NT2/D1 (cell line): ENCODE results near the gene KIF14.

Experiments
- DNase-seq: peaks from one replicate; pipeline ENCODE4 v3.0.0-alpha.2; 2011; ENCODE audit warnings: low read depth, low spot score
- H3K27me3 ChIP-seq: 2 replicates; pipeline ENCODE4 v1.6.0; 2011; ENCODE audit warnings: mild to moderate bottlenecking; ENCODE audit not compliant: insufficient read length, insufficient read depth
- H3K36me3 ChIP-seq: 2 replicates; pipeline ENCODE4 v1.6.1; 2011; ENCODE audit warnings: mild to moderate bottlenecking, low read length, mixed read lengths; ENCODE audit not compliant: insufficient read depth, insufficient read length
- H3K4me1 ChIP-seq: 2 replicates; pipeline ENCODE4 v1.5.1; 2011; ENCODE audit not compliant: insufficient read depth, insufficient read length
- H3K4me3 ChIP-seq: 2 replicates; pipeline ENCODE4 v1.5.1; 2011; ENCODE audit warnings: low read depth; ENCODE audit not compliant: insufficient read length
- H3K9ac ChIP-seq: 2 replicates; pipeline ENCODE4 v1.6.0; 2011; ENCODE audit warnings: low read depth; ENCODE audit not compliant: insufficient read length
- H3K9me3 ChIP-seq: 2 replicates; pipeline ENCODE4 v1.5.1; 2011; ENCODE audit warnings: mild to moderate bottlenecking, low read length; ENCODE audit not compliant: insufficient read depth
- SUZ12 ChIP-seq: IDR thresholded peaks from 2 replicates; pipeline ENCODE4 v1.6.1; 2011; ENCODE audit not compliant: insufficient read length, insufficient read depth; ENCODE audit errors: extremely low read depth
- YY1 ChIP-seq: IDR thresholded peaks from 2 replicates; pipeline ENCODE4 v1.6.1; 2011; ENCODE audit not compliant: insufficient read length, insufficient read depth
- ZNF274 ChIP-seq: IDR thresholded peaks from 2 replicates; pipeline ENCODE4 v1.6.1; 2011; ENCODE audit warnings: mild to moderate bottlenecking, low read depth, low read length

KIF14 gene

GRCh38 chr1:200660719-200661118, 40.2 kb upstream of the KIF14 start:
- Histone ChIP-seq H3K9me3 (no peaks in the 10 kb centered on the region), H3K36me3 (peaks cover 75% of the 10 kb centered on the region), H3K9ac (no peak overlapping the region), H3K4me1 (no peaks in the 10 kb centered on the region), H3K4me3 (no peak overlapping the region), H3K27me3 (no peaks in the 10 kb centered on the region)
- TF ChIP-seq ZNF274: no peak
- no peak for TF ChIP-seq YY1
- TF ChIP-seq SUZ12: no peak
- DNase-seq: no peak

GRCh38 chr1:200659269-200659668, 38.7 kb upstream of the KIF14 start:
- no peaks in the 10 kb centered on the region for H3K27me3 ChIP-seq
- H3K4me3 ChIP-seq: no peak overlapping the region
- no peak for TF ChIP-seq YY1
- TF ChIP-seq SUZ12: no peak
- TF ChIP-seq ZNF274: no peak
- H3K9ac ChIP-seq: no peak overlapping the region
- peaks cover 63% of the 10 kb centered on the region for H3K36me3 ChIP-seq
- H3K9me3 ChIP-seq: no peaks in the 10 kb centered on the region
- peaks cover 3% of the 10 kb centered on the region for H3K4me1 ChIP-seq
- peak; percentile 39 for DNase-seq

DNA sequence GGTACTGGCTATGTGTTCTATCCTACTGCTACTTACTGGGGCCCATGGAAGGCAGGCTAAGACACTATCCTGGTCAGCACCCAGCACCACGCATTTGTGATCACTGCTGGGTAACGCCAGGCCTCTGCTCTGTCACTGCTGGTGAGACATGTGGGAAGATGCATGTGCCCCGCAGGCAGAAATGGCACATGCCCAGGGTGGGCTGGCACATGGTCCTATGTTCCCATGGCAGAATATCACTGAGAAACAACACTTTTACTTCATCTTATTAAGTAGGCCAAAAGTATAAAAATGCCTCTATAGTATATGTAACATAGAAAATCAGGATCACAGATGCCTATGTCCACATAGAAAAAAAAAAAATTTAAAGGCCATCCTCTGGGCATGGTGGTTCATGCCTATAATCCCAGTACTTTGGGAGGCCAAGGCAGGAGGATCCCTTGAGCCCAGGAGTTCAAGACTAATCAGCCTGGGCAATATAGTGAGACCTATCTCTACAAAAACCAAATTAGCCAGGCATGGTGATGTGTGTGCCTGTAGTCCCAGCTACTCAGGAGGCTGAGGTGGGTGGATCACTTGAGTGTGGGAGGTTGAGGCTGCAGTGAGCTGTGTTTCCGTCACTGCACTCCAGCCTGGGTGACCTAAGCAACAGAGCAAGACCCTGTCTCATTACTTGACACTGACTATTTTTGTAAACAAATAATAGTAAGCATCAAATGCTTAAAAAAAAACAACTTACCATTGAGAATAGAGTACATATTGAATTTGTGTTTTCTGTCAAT, 37.7 kb upstream of the KIF14 start:
- Histone ChIP-seq H3K36me3 (peaks cover 58% of the 10 kb centered on the region), H3K9me3 (no peaks in the 10 kb centered on the region), H3K4me3 (no peak overlapping the region), H3K27me3 (no peaks in the 10 kb centered on the region), H3K4me1 (peaks cover 3% of the 10 kb centered on the region), H3K9ac (no peak overlapping the region)
- no peak for TF ChIP-seq SUZ12
- TF ChIP-seq YY1: no peak
- no peak for TF ChIP-seq ZNF274
- DNase-seq: no peak

- H3K27me3 ChIP-seq: no peaks in the 10 kb centered on the region
- H3K4me3 ChIP-seq: no peak overlapping the region
- H3K36me3 ChIP-seq: peaks cover 36% of the 10 kb centered on the region
- no peak overlapping the region for H3K9ac ChIP-seq
- peaks cover 3% of the 10 kb centered on the region for H3K4me1 ChIP-seq
- H3K9me3 ChIP-seq: no peaks in the 10 kb centered on the region
- TF ChIP-seq ZNF274 (no peak), YY1 (no peak), SUZ12 (no peak)
- DNase-seq: no peak
Measured at GRCh38 chr1:200654660-200655059, 34.1 kb upstream of the KIF14 start.

- Histone ChIP-seq H3K9me3 (no peaks in the 10 kb centered on the region), H3K4me1 (peaks cover 3% of the 10 kb centered on the region), H3K27me3 (no peaks in the 10 kb centered on the region), H3K9ac (no peak overlapping the region), H3K36me3 (peaks cover 41% of the 10 kb centered on the region), H3K4me3 (no peak overlapping the region)
- TF ChIP-seq SUZ12 (no peak), ZNF274 (no peak), YY1 (no peak)
- no peak for DNase-seq
Measured at GRCh38 chr1:200653022-200653462, 32.5 kb upstream of the KIF14 start.

GRCh38 chr1:200652378-200652777, 31.8 kb upstream of the KIF14 start:
- Histone ChIP-seq H3K4me3 (no peak overlapping the region), H3K27me3 (no peaks in the 10 kb centered on the region), H3K9ac (no peak overlapping the region), H3K36me3 (peaks cover 43% of the 10 kb centered on the region), H3K9me3 (no peaks in the 10 kb centered on the region), H3K4me1 (peaks cover 3% of the 10 kb centered on the region)
- TF ChIP-seq ZNF274 (no peak), SUZ12 (no peak), YY1 (no peak)
- DNase-seq: no peak

DNA sequence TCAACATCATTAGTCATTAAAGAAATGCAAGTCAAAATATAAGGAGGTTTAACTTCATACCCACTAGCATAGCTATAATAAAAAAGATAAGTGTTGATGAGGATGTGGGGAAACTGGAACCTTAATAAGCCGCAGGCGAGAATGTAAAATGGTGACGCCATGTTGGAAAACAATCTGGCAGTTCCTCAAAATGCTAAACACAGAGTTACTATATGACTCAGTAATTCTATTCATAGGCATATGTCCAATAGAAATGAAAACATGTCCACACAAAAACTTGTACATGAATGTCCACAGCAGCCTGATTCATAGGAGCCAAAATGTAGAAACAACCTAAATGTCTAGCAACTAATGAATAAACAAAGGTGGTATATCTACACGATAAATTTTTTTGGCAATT, 26.0 kb upstream of the KIF14 start:
- H3K4me3 ChIP-seq: no peak overlapping the region
- no peaks in the 10 kb centered on the region for H3K9me3 ChIP-seq
- DNase-seq: no peak
- H3K36me3 ChIP-seq: peaks cover 31% of the 10 kb centered on the region
- H3K4me1 ChIP-seq: no peaks in the 10 kb centered on the region
- H3K27me3 ChIP-seq: no peaks in the 10 kb centered on the region
- no peak for TF ChIP-seq ZNF274
- no peak overlapping the region for H3K9ac ChIP-seq
